ENCODE results near the gene PRDM9.

- TF ChIP-seq POLR2A (IDR thresholded peaks at IDR 0.05; ENCODE audit: low read length) (no peak), GATA1 (IDR thresholded peaks at IDR 0.05; ENCODE audit: low read depth, low read length) (no peak)
These were observed 33.5 kb upstream of the PRDM9 start for GRCh38 chr5:23473915-23474314.
